GM13976 (cell line): ENCODE data around the gene ZFP64.

Source experiments
- DNase-seq: peaks from one replicate; pipeline ENCODE4 v3.0.0; 2012; ENCODE audit warnings: low spot score
- CTCF ChIP-seq: IDR thresholded peaks from 2 replicates; pipeline ENCODE4 v1.5.1; 2012; ENCODE audit warnings: borderline replicate concordance, mild to moderate bottlenecking; ENCODE audit not compliant: insufficient read depth; ENCODE audit errors: extremely low read depth, missing control alignments, control extremely low read depth
- in situ Hi-C: fragments of 300-500 bp; cut with MboI; formaldehyde crosslinking; loops from one replicate; pipeline ENCODE4 v1.12.0; 2022; ENCODE audit warnings: low sequenced_read_pairs, mixed read lengths, inconsistent platforms; ENCODE audit not compliant: unreplicated experiment

Gene ZFP64

GRCh38 chr20:52217689-52218395 is 26.3 kb upstream of the ZFP64 start:
- no peak for TF ChIP-seq CTCF
- in situ Hi-C loops: no loop called here
- no peak for DNase-seq

GRCh38 chr20:52213995-52214394 is 22.4 kb upstream of the ZFP64 start:
- no peak for TF ChIP-seq CTCF
- DNase-seq: no peak
- in situ Hi-C loops: no loop called here

- in situ Hi-C loops: no loop called here
- no peak for DNase-seq
- TF ChIP-seq CTCF: no peak
Observed at GRCh38 chr20:52212943-52213342, 21.4 kb upstream of the ZFP64 start.

- TF ChIP-seq CTCF: no peak
- DNase-seq: no peak
- in situ Hi-C loops: no loop called here
Observed at GRCh38 chr20:52210037-52210990, 18.7 kb upstream of the ZFP64 start.

GRCh38 chr20:52209154-52209571 is 17.6 kb upstream of the ZFP64 start:
- in situ Hi-C loops: no loop called here
- no peak for DNase-seq
- no peak for TF ChIP-seq CTCF

GRCh38 chr20:52207020-52207810 is 15.6 kb upstream of the ZFP64 start:
- DNase-seq: no peak
- no peak for TF ChIP-seq CTCF
- in situ Hi-C loops: no loop called here
